K562 treated with DMSO at 1 percent for 24 hours (cell line): ENCODE measurements around the gene MAGT1. TPM values are rescaled to one million over a fixed set of nuclear protein-coding genes. Genes with fewer than 3 reads are reported as not detected.

Experiments
- total RNA-seq: library from RNA; unstranded; fragments of 300-600 nt; gene quantifications from 2 replicates; pipeline ENCODE4 v1.2.3, GENCODE V29; 2022; ENCODE audit warnings: low read depth; ENCODE audit not compliant: insufficient read depth

Gene MAGT1
- total RNA-seq = 20.4 and 20.8 TPM in 2 replicates

DNA sequence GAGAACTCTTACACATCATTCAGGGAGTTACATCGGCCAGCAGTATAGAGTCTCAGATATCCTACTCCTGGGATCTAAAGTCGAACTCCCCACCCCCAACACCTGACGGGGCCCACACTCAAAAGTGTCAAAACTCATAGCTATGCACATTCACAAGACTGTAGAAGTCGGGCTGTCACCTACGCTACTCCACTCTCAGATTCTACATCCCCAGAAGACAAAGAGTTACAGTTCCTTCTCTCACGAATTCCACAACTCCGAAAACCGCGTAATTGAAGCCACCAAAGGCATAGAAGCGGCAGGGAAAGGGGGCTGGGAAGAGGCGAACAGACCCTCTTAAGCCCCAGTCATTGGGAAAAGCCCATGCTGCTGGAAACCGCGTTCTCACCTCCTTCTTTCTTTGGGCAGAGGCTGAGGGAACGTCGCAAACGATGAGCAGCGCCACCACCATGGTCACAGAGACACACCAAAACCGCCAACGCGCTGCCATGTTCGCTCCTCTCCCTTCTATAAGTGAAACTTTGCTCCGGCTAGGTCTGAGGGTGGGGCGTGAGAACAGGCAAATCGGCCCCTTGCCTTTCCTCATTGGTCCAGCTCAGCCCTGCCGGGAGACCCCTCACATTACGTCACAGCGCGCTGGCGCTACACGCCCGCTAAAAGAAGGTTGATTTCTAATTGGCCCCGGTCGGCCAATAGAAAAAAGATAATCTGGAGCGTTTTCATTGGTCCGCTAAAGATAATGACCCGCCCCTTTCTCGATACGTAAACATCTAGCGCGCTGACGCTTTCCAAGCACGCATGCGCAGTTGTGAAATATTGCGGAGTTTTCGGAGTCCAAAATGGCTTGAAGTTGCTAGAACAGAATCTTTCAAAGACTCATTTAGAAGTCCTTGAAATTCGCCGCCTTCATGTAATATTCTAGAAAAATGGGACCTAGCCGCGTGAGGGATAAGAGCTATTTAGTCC is at the start of gene MAGT1:
TSS of gene MAGT1 (minus strand) at position 515 of the 966 bp plus-strand sequence. CDS start at position 490, 25 bp downstream.

DNA sequence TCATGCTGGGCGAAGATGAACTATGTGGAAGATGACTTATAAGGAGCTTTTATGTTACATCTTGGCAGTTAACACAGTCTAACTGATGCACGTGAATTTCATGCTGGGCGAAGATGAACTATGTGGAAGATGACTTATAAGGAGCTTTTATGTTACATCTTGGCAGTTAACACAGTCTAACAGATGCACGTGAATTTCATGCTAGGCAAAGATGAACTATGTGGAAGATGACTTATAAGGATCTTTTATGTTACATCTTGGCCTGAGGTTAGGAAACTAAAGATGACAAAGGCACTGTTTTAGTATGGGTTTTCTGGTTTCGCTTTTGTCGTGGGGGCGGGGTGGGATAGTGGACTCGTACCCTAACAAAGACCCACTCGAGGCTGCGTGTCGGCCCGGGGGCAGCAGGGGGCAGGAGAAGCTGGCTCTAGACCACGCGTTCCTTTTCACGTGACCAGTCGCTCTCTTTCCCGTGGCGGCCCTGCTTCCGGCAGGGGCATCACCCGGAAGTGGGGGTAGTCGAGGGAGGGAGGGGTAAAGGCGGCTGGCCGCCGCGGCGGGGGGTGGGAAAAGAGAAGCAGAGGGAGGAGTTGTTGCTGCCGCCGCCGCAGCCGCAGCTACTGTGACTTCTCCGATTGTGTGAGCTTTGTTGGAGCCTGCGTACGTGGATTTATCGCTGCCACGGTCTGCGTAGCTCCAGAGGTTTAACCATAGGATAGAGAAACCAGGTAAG is 15.0 kb upstream of the MAGT1 start, which contains the start of gene ATP7A:
TSS of gene ATP7A (plus strand) at position 586 of the 733 bp plus-strand sequence. CDS start 60,949 bp downstream, outside the sequence.

DNA sequence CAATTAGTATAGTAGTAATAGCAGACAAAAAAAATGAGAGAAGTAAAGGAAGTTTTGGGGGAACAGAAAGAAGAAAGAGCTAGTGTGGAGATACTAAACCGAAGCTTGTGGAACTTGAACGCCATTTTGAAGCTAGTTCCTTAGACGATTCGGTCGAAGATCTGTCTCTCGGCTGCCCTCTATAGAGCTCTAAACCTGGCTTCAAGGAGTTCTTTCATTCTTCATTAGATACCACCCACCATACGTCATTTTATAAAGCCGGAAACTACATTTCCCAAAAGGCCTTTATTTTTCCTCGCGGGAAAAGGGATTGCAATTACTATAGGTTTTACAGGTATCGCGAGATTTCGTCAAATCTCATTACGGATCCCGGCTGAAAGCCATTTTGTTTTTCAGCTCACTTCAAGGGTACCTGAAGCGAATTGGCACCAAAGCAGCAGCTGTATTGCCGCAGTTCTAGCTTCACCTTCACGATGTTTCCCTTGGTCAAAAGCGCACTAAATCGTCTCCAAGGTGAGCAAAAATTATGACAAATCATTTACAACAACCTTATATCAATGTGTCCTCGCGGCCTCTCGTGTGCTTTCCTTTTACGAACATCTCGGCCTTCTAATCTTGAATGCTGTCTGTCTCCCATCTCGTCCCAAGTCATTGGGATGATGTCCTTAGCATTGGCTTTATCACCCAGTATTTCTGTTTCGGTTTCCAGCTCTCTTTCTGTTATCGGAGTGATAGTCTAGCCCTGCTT is 4.0 kb upstream of the MAGT1 start, which contains the start of gene COX7B:
TSS of gene COX7B (plus strand) at position 388 of the 748 bp plus-strand sequence. CDS start at position 474, 86 bp downstream.

DNA sequence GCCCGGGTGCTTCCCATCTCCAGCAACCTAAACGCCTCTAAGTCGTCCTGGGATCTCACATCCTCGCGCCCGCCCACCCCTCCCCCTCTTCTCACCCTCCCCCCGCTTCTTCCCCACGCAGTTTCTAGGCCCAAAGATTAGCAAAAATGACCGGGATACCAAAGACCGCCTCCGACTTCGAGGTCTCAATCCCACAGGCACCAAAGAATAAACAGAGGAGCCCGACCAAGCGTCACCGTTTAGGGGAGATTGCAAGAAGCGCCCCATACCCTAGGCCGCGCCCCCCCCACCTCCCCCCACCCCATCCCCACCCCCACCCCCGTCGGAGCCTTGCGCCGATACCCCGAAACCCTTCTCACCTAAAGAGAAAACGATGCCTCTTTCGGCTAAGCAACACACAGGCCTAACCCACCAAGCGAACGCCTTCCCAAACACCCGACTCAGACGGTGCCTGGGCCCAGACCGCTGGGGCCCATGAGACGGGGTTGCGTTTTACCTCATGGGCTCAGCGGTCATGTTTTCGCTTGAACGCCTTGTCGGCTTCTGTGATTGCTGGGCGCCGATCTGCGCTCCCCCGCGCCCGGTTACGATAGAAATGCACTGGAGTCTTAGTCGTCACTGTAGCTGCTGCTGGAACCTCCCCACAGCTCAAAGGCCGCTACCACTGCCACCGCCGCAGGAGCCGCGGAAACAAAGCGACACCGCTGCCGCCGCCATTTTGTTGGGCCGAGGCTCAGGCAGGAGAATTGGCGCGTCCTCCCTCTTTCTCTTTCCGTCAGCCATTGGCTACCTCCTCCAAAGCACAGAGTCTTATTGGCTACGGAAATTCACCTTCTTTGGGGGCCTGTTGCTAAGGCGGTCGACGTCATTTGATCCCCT is 109.5 kb downstream of the MAGT1 start, which contains the start of gene ATRX:
TSS of gene ATRX (minus strand) at position 731 of the 879 bp plus-strand sequence. CDS start at position 516, 215 bp downstream.

Other genes with a start within 250 kb of the MAGT1 start
- 7.9 and 8.5 TPM in 2 replicates for gene ATRX, start 109.2 kb downstream of the MAGT1 start, total RNA-seq
- gene COX7B, start 4.0 kb upstream of the MAGT1 start, total RNA-seq = 455 and 471 TPM in 2 replicates
- 3.2 and 3.8 TPM in 2 replicates for gene ATP7A, start 15.3 kb upstream of the MAGT1 start, total RNA-seq
- not detected in 2 replicates for gene PGAM4, start 74.2 kb upstream of the MAGT1 start, total RNA-seq
- gene PGK1, start 208.8 kb upstream of the MAGT1 start, total RNA-seq = 119 and 134 TPM in 2 replicates
- gene TAF9B, start 244.2 kb upstream of the MAGT1 start, total RNA-seq = 10.0 and 10.7 TPM in 2 replicates